KMS-11 (cell line): Measurements from ENCODE around the gene NVL.

Source experiments
- H2AFZ ChIP-seq: fragments of 200-600 bp; sonication (generic); 2 replicates; pipeline ENCODE4 v1.6.1; 2016; ENCODE audit warnings: antibody characterized with exemption, mixed run types, low read depth
- H3K27ac ChIP-seq: fragments of 200-600 bp; sonication (generic); 2 replicates; pipeline ENCODE4 v1.6.1; 2016; ENCODE audit warnings: mild to moderate bottlenecking, mixed run types
- H3K27me3 ChIP-seq: fragments of 200-600 bp; sonication (generic); 2 replicates; pipeline ENCODE4 v1.6.1; 2017; ENCODE audit warnings: mild to moderate bottlenecking, low read depth, mixed run types, moderate library complexity; ENCODE audit not compliant: insufficient read depth
- H3K36me3 ChIP-seq: fragments of 200-600 bp; sonication (generic); 2 replicates; pipeline ENCODE4 v1.6.1; 2017; ENCODE audit warnings: mild to moderate bottlenecking, mixed run types; ENCODE audit not compliant: insufficient read depth
- H3K4me1 ChIP-seq: fragments of 200-600 bp; sonication (generic); 2 replicates; pipeline ENCODE4 v1.6.1; 2016; ENCODE audit warnings: mild to moderate bottlenecking, low read depth, mixed run types; ENCODE audit not compliant: poor library complexity, severe bottlenecking
- H3K4me2 ChIP-seq: fragments of 200-600 bp; sonication (generic); 2 replicates; pipeline ENCODE4 v1.7.0; 2016; ENCODE audit warnings: mild to moderate bottlenecking, mixed run types
- H3K4me3 ChIP-seq: fragments of 200-600 bp; sonication (generic); IDR thresholded peaks from 2 replicates; pipeline ENCODE4 v1.6.1; 2017; ENCODE audit warnings: low read depth, low read length, mixed read lengths; ENCODE audit not compliant: insufficient read depth
- H3K79me2 ChIP-seq: fragments of 200-600 bp; sonication (generic); 2 replicates; pipeline ENCODE4 v1.6.1; 2016; ENCODE audit warnings: low read depth, mixed run types; ENCODE audit not compliant: insufficient read depth
- H3K9ac ChIP-seq: fragments of 200-600 bp; sonication (generic); 2 replicates; pipeline ENCODE4 v1.6.1; 2016; ENCODE audit warnings: mild to moderate bottlenecking, mixed run types
- H4K20me1 ChIP-seq: fragments of 200-600 bp; sonication (generic); 2 replicates; pipeline ENCODE4 v1.6.1; 2016; ENCODE audit warnings: mild to moderate bottlenecking, mixed run types; ENCODE audit not compliant: insufficient read depth
- TF ChIP-seq, protein P1 (sequence below): fragments of 200-600 bp; sonication (generic); conservative IDR thresholded peaks from 2 replicates; pipeline ENCODE4 v1.6.1; 2017; ENCODE audit warnings: low read depth, mild to moderate bottlenecking, antibody characterized with exemption, low read length, moderate library complexity, mixed read lengths

The NVL gene

DNA sequence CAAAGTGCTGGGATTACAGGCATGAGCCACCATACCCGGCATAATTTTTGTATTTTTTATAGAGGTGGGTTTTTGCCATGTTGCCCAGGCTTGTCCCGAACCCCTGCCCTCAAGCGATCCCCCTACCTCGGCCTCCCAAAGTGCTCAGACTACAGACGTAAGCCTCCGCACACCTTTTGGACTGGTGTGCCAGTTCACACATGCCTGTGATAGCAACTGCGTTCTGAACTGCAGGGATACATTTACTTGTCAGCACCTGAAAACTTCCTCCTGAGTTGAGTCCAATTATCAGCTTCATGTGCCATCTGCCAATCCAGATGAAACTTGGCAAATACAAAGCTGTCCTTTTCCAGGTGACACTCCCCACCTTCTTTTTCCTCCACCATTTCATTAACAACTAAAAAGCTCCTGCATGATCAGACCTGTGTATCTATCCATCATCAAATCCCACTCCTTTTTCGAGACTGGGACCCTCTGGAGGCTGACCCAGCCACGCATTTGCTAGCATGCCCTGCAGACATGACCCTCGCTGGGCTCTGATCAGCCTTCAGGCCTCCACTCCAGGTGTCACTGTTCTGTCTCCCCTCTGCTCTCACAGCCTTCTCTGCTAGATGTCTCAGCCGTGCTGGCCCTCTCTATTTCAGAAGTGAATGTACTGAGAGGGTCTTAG, 149.1 kb downstream of the NVL start:
- peak overlapping the region; percentile 58 for H3K4me2 ChIP-seq
- H3K4me3 ChIP-seq: peak overlapping the region; percentile 47
- no peaks in the 10 kb centered on the region for H3K27me3 ChIP-seq
- peak overlapping the region; percentile 74 for H2AFZ ChIP-seq
- TF ChIP-seq, protein P1, sequence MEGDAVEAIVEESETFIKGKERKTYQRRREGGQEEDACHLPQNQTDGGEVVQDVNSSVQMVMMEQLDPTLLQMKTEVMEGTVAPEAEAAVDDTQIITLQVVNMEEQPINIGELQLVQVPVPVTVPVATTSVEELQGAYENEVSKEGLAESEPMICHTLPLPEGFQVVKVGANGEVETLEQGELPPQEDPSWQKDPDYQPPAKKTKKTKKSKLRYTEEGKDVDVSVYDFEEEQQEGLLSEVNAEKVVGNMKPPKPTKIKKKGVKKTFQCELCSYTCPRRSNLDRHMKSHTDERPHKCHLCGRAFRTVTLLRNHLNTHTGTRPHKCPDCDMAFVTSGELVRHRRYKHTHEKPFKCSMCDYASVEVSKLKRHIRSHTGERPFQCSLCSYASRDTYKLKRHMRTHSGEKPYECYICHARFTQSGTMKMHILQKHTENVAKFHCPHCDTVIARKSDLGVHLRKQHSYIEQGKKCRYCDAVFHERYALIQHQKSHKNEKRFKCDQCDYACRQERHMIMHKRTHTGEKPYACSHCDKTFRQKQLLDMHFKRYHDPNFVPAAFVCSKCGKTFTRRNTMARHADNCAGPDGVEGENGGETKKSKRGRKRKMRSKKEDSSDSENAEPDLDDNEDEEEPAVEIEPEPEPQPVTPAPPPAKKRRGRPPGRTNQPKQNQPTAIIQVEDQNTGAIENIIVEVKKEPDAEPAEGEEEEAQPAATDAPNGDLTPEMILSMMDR: no peak
- H3K27ac ChIP-seq: peak overlapping the region; percentile 92; the same call in 1 of the 2 replicates
- H3K79me2 ChIP-seq: peaks cover 24% of the 10 kb centered on the region
- no peak overlapping the region; the same call in 1 of the 2 replicates for H3K9ac ChIP-seq
- no peaks in the 10 kb centered on the region for H4K20me1 ChIP-seq
- peaks cover 27% of the 10 kb centered on the region for H3K4me1 ChIP-seq
- H3K36me3 ChIP-seq: no peaks in the 10 kb centered on the region

DNA sequence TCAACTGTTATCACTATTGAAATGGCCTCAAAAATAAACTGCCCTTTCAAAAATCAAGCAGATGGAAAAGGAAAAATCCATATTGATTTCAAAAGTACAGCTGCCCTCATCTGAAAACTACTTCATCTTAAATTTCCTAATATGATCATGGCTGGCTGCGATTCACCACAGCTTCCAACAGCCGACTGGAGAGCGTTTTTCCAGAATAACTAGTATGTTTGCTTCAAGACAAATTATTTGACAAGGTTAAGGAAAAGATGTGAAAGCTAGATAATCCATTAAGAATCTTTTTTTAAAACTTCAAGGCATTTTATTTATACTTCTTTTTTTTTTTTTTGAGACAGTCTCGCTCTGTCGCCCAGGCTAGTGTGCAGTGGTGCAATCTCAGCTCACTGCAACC, 151.1 kb downstream of the NVL start:
- Histone ChIP-seq H3K36me3 (no peaks in the 10 kb centered on the region), H3K4me3 (no peak overlapping the region), H3K79me2 (peaks cover 4% of the 10 kb centered on the region; the same call in 1 of the 2 replicates), H2AFZ (no peak overlapping the region), H3K4me2 (no peak overlapping the region), H4K20me1 (no peaks in the 10 kb centered on the region), H3K27me3 (no peaks in the 10 kb centered on the region), H3K4me1 (peaks cover 12% of the 10 kb centered on the region), H3K27ac (no peak overlapping the region), H3K9ac (no peak overlapping the region)
- TF ChIP-seq, protein P1: no peak

DNA sequence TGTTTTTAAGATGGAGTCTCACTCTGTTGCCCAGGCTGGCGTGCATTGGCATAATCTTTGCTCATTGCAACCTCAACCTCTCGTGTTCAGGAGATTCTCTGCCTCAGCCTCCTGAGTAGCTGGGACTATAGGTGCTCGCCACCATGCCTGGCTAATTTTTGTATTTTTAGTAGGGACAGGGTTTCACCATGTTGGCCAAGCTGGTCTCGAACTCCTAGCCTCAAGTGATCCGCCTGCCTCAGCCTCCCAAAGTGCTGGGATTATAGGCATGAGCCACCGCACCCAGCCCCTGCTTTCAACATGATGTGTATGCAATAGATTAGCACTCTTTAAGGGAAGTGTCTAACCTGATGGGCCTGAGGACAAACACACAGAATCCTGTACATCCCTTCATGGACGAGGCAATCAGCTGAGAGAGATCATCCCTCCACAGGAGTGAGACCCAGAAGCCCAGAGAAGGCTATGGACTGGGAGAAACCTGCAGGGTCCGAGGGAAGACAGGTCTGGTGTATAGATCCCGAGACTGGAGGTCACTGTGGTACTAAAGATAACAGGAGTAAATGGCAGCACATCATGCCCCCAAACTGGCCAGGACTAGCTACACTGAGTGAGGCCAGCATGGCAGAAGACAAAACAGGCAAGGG, 152.5 kb downstream of the NVL start:
- Histone ChIP-seq H3K9ac (no peak overlapping the region), H3K4me1 (peaks cover 12% of the 10 kb centered on the region), H3K4me2 (no peak overlapping the region), H3K27ac (no peak overlapping the region), H3K79me2 (no peaks in the 10 kb centered on the region), H3K4me3 (no peak overlapping the region), H2AFZ (no peak overlapping the region), H3K27me3 (no peaks in the 10 kb centered on the region), H3K36me3 (no peaks in the 10 kb centered on the region), H4K20me1 (no peaks in the 10 kb centered on the region)
- TF ChIP-seq, protein P1: no peak
